ELF-1 (cell line): ENCODE measurements around the gene MRPS16.

ENCODE experiments used
- DNase-seq: peaks from one replicate; pipeline ENCODE4 v3.0.0-alpha.2; 2016; ENCODE audit warnings: low read depth, low spot score

MRPS16 gene

DNA sequence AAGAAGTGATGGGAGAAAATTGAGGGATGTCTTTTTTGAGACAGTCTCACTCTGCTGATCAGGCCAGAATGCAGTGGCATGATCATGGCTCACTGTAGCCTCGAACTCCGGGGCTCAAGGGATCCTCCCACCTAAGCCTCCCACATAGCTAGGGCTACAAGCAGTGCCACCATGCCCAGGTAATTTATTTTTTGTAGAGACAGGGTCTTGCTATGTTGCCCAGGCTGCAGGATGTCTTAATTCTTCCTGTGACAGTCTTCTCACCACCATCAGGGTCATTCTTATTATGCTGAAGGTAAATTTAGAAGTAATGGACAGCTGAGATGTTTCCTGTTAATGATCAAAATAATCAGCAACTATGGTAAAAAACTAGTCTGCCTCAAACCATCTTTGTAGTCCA, 12.5 kb downstream of the MRPS16 start:
- no peak for DNase-seq

DNA sequence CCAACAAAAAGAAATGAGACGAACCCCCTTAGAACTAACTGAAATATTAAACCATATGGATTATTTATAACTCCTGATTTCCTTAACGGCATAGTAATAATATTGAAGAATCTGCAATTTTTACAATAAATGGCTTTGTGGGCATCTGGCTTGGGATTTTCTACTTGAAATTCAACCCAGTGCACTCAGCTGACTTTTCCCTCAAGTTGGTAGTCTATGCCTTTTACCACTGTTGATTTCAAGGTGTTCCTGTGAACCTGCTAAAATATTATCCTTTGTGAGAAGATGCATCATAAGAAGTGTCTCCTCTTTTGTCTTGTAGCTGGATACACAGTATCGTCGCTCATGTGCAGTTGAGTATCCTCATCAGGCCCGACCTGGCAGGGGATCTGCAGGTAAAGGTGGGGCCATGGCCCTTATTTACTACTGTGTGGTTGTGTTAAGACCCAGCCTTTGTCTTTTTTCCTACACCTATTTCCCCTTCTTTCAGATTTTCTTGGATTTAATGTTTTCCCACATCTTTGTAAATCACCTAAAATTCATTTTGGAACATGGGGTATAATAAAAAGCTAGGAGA, 13.4 kb downstream of the MRPS16 start:
- no peak for DNase-seq

DNA sequence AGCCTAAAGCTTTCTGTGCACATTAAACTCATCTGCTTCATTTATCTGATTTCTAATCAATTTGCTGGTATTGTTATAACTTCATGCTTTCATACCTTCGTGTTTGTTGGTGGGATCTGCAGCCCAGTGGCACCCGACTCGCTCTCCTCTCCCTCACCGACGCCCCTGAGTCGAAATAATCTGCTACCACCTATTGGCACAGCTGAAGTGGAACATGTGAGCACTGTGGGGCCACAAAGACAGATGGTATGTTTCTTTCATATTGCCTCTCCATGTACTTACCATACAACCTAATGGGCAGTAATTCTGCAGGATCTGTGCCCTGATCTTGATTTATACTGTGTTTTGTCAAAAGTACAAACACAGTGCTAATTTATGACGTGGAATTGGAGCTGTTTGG, 17.7 kb downstream of the MRPS16 start:
- no peak for DNase-seq

DNA sequence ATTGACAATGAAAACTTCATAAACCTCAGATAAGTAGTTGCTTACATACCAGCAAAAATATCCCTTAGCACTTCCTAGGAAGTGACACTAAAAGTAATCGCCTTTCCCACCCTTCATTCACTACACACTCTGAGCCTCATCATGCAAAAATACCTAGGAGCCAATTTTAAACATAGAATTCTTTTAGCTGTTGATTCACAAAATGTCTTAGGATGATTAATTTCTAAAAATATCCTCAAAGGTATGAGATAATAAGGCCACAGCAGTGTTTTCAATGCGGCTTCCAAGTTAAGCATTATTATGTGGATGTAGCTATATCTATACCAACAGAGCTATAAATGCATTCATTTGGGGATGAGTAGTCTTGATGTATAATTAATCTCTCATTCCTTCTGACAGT, 18.6 kb downstream of the MRPS16 start:
- DNase-seq: no peak

- DNase-seq: peak; percentile 23
Measured at GRCh38 chr10:73232887-73233286, 19.6 kb downstream of the MRPS16 start.

- DNase-seq: no peak
Measured at GRCh38 chr10:73229567-73229966, 22.9 kb downstream of the MRPS16 start.

DNA sequence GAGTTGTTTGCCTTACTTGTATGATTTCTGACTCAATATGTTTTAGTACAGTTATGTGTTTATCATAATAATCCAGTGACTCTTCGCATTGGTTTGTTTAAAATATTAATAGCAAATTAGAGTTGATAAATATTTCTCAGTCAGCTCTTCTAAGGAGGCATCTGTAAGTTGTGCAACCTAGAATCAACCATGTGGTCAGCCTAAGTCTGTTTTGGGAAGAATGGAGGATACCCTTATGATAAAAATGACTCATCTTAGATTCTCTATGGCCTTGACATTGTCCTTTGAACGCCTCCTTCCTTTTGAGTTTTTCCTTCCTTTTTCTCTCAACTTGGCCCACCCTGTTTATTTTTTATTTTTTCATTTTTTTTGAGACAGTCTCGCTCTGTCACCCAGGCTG, 24.2 kb downstream of the MRPS16 start:
- no peak for DNase-seq

- no peak for DNase-seq
Measured at GRCh38 chr10:73226663-73227062, 25.8 kb downstream of the MRPS16 start.

- no peak for DNase-seq
Measured at GRCh38 chr10:73225518-73225917, 26.9 kb downstream of the MRPS16 start.

DNA sequence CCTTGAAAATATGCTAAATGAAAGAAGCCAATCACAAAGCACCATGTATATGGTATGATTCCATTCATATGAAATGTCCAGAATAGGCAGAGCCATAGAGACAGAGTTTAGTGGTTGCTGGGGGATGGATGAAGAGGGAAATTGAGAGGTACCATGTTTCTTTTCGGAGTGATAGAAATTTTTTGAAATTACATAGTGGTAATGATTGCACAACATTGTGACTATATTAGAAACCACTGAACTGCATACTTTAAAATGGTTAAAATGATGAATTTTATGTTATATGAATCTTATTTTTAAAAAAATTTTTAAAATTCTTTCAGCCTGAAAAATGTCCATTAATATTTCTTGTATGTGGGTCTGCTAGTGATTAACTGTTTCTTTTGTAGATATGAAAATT, 31.5 kb downstream of the MRPS16 start:
- DNase-seq: no peak

- DNase-seq: no peak
Measured at GRCh38 chr10:73219384-73219783, 33.1 kb downstream of the MRPS16 start.

DNA sequence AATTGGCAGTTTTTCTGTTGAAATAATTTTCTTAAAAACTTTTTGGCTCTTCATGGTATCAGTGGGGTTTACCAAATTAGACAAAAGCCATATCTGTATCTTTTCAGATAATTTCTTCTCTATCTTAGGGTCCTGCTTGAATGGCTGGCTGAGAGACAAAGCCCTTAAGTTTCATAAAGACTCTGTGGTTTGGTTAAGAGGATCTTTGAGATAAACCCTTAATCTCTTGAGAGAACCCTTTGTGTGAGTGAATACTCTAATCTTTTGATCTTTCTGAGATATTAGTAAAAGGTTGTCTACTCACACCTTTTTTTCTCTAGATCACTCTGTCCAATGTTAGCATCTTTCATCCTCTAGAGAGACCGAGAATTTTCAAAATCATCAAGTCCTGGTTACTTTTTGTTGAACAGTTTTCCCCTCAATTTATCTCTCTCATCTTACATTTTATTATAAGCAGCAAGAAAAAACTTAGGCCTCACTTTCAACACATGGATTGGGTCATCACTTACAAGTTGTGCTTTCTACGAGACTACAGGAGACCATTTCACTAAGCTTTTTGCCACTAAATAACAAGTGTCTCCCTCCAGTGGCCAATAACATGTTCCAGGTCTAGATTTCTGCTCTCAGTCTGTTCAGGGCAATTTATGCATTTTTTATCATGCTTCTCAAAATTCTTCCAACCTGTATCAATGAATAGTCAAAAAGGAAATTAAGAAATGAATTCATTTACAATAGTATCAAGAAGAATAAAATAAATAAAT, 33.8 kb downstream of the MRPS16 start:
- no peak for DNase-seq

DNA sequence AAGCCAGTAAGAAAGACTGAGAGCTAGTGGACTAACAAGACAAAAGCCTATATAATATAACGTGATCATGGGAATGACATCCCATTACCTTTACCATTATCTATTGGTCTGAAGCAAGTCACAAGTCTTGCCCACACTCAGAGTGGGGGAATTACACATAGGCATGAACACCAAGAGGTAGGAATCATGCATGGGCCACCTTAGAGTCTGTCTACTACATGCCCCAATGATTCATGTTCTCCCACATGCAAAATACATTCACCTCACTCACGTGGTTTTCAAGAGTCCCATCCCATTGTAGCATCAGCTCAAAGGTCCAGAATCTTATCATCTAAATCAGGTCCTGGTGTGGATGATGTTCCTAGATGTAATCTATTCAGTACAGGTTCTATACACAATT, 34.8 kb downstream of the MRPS16 start:
- DNase-seq: no peak

- DNase-seq: no peak
Measured at GRCh38 chr10:73215749-73216148, 36.7 kb downstream of the MRPS16 start.

DNA sequence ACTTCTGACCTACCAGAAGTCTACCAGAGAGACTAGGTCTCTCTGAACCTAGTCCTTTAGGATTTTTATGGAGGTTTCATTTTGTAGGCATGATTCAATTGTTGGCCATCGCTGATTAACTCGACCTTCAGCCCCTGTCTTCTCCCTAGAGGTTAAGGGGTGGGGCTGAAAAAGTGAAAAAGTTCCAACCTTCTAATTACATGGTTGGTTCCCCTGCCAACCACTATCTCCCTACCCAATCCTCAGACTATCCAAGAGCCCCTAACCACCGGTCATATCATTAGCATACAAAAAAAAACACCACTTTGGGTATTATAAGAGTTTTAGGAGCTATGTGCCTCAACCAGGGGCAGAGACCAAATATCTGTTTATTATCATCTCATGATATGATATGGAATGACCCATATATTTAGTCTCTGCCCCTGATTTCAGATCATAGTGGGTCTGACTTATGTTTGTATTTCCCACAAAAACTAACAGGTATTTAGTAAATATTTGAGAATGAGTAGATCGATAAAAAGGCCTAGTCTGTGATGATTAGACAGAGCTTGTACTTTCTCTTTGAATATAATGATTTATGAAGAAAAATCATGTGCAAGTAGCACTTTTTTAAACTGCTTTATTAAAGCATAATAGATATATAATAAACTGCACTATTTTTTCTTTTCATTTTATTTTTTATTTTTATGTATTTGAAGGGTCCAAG, 41.2 kb downstream of the MRPS16 start:
- DNase-seq: no peak

DNA sequence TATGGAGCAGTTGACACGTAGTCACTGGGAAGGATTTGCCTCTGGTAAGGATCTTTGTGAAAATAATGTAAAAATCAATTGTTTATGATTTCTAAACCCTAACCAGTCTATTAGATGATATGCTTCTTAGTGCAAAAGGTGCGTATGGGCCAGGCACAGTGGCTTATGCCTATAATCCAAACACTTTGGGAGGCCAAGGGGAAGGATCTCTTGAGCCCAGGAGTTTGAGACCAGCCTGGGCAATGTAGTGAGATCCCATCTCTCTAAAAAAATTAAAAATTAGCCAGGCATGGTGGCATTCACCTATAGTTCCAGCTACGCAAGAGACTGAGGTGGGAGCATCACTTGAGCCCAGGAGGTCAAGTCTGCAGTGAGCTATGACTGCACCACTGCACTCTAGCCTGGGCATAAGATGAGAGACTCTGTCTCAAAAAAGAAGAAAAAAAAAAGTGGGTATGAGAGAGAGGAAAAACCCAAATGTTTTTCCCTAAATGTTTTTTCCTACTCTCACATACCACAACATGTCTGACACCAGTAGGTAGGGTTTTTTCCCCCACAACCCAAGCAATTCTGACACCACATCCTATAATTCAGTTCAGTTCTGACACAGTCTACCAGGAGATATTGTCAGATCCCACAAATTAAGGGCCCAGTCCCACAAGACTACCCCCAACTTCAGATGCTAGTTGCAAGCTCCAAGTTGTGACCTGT, 41.9 kb downstream of the MRPS16 start:
- DNase-seq: no peak

GRCh38 chr10:73209705-73210104, 42.7 kb downstream of the MRPS16 start:
- DNase-seq: no peak

- no peak for DNase-seq
Measured at GRCh38 chr10:73207883-73208282, 44.6 kb downstream of the MRPS16 start.

DNA sequence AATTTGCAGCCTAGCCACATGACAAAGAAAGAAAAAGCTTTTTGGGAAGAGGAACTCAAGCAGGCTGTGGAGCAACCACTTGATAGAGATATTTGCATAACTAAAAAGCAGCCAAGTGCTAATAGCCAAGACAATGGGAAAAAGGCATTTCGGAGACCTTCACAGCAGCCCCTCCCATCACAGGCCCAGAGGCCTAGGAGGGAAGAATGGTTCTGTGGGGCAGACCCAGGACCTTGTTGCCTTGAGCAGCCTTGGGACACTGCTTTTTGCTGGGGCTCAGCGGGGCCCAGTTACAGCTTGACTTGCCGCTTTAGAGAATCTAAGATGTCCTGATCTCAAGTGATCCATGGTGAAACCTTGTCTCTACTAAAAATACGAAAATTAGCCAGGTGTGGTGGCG, 46.1 kb downstream of the MRPS16 start:
- DNase-seq: peak; percentile 4

DNA sequence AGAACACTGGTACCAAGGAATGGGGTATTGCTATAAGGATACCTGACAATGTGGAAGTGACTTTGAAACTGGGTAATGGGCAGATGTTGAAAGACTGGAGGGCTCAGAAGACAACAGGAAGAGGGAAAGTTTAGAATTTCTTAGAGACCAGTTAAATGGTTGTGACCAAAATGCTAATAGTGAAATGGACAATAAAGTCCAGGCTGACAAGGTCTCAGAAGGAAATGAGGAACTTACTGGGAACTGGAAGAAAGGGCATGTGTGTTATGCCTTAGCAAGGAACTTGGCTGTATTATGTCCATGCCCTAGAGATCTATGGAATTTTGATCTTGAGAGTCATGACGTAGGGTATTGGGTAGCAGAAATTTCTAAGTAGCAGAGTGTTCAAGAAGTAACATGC, 46.6 kb downstream of the MRPS16 start:
- DNase-seq: no peak

DNA sequence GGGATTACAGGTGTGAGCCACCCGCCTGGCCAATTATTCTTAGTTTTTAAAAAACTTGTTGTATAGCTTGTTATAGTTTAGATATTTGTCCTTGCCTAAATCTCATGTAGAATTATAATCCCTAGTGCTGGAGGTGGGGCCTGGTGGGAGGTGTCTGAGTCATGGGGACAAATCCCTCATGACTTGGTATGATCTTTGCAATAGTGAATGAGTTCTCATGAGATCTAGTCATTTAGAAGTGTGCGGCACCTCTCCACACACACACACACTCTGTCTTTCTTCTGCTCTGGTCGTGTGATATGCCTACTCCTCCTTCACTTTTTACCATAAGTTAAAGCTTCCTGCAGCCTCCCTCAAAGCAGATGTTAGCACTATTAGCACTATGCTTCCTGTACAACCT, 47.4 kb downstream of the MRPS16 start:
- no peak for DNase-seq
